Keratinocyte (primary cell): ENCODE measurements around the gene NFATC2. TPM values are rescaled to one million over a fixed set of nuclear protein-coding genes. Genes with fewer than 3 reads are reported as not detected.
A peak's percentile ranks its signal among the peaks of the same experiment; 100 is the strongest.

Experiments used
- DNase-seq: peaks from one replicate; pipeline ENCODE4 v3.0.0-alpha.2; 2011; ENCODE audit warnings: low read depth, missing footprints, low spot score
- FAIRE-seq: peaks from 2 replicates; lab custom pipeline; 2011; peaks lifted over from hg19 to GRCh38; lab: Jason Lieb, UNC
- H2AFZ ChIP-seq: 2 replicates; pipeline ENCODE4 v1.6.0; 2012; ENCODE audit warnings: low read length, control low read depth, inconsistent platforms; ENCODE audit not compliant: control insufficient read depth
- H3K27ac ChIP-seq: 2 replicates; pipeline ENCODE4 v1.5.1; 2011; ENCODE audit warnings: low read length; ENCODE audit not compliant: control insufficient read depth, insufficient read depth
- H3K27me3 ChIP-seq: 3 replicates; pipeline ENCODE4 v1.6.0; 2011; ENCODE audit warnings: low read length; ENCODE audit not compliant: control insufficient read depth, insufficient read depth; ENCODE audit errors: extremely low read depth
- H3K36me3 ChIP-seq, 2 experiments: 2 replicates in 1 of 2; 3 replicates in 1 of 2; pipeline ENCODE4 v1.5.1; 2011; ENCODE audit warnings: low read length in 2 of 2, mild to moderate bottlenecking in 1 of 2; ENCODE audit not compliant: control insufficient read depth in 2 of 2, insufficient read depth in 2 of 2; ENCODE audit errors: extremely low read depth in 1 of 2
- H3K4me1 ChIP-seq: 3 replicates; pipeline ENCODE4 v1.5.1; 2011; ENCODE audit warnings: low read length; ENCODE audit not compliant: control insufficient read depth, insufficient read depth; ENCODE audit errors: extremely low read depth
- H3K4me2 ChIP-seq: 3 replicates; pipeline ENCODE4 v1.6.0; 2011; ENCODE audit warnings: low read depth, low read length; ENCODE audit not compliant: control insufficient read depth, insufficient read depth; ENCODE audit errors: extremely low read depth
- H3K4me3 ChIP-seq, 3 experiments: fragments of 200-600 bp in 1 of 3; sonication (generic) in 1 of 3; 2 replicates in 2 of 3; 3 replicates in 1 of 3; pipeline ENCODE4 v1.5.1; 2011 to 2016; ENCODE audit warnings: low read length in 3 of 3, mild to moderate bottlenecking in 3 of 3, control low read depth in 2 of 3, inconsistent platforms in 1 of 3, low read depth in 1 of 3, mixed read lengths in 1 of 3, mixed run types in 1 of 3, moderate library complexity in 1 of 3; ENCODE audit not compliant: control insufficient read depth in 2 of 3, insufficient read depth in 2 of 3; ENCODE audit errors: extremely low read depth in 1 of 3
- H3K79me2 ChIP-seq: 2 replicates; pipeline ENCODE4 v1.6.0; 2012; ENCODE audit warnings: low read length; ENCODE audit not compliant: control insufficient read depth, insufficient read depth
- H3K9ac ChIP-seq: 3 replicates; pipeline ENCODE4 v1.6.0; 2011; ENCODE audit warnings: low read length; ENCODE audit not compliant: control insufficient read depth, insufficient read depth; ENCODE audit errors: extremely low read depth
- H3K9me1 ChIP-seq: 3 replicates; pipeline ENCODE4 v1.6.0; 2011; ENCODE audit warnings: low read length; ENCODE audit not compliant: control insufficient read depth, insufficient read depth; ENCODE audit errors: extremely low read depth
- H3K9me3 ChIP-seq: 2 replicates; pipeline ENCODE4 v1.5.1; 2012; ENCODE audit warnings: low read depth, low read length; ENCODE audit not compliant: control insufficient read depth
- H4K20me1 ChIP-seq: 3 replicates; pipeline ENCODE4 v1.6.0; 2011; ENCODE audit warnings: low read length; ENCODE audit not compliant: control insufficient read depth, insufficient read depth; ENCODE audit errors: extremely low read depth
- EZH2 ChIP-seq: IDR thresholded peaks from one replicate; pipeline ENCODE4 v1.6.1; 2012; ENCODE audit warnings: inconsistent platforms, mild to moderate bottlenecking, low read length, moderate library complexity
- dilution Hi-C: fragments of 300-500 bp; cut with MboI; formaldehyde crosslinking; loops from one replicate; pipeline ENCODE4 v1.7.0; 2020; ENCODE audit warnings: low sequenced_read_pairs; ENCODE audit not compliant: extremely low pct_ligation_motif_present
- polyA plus RNA-seq, 5 experiments: library from polyadenylated mRNA; depleted of rRNA in 3 of 5; stranded (reverse) in 3 of 5; stranded (forward) in 1 of 5; unstranded in 1 of 5; fragments of >200 nt; gene quantifications; 1 replicate in 1 of 5; 2 replicates in 3 of 5; 3 replicates in 1 of 5; pipeline versions ENCODE4 v1.2.1 to v1.2.3, GENCODE V29; 2011 to 2012; ENCODE audit warnings: missing spikeins in 2 of 5, low read depth in 1 of 5, low replicate concordance in 1 of 5
- TF ChIP-seq, protein P1 (sequence below), 3 experiments: IDR thresholded peaks in 1 of 3; conservative IDR thresholded peaks in 1 of 3; optimal IDR thresholded peaks in 1 of 3; 2 replicates in 2 of 3; 3 replicates in 1 of 3; pipeline versions ENCODE3 to v1.5.1; 2011; ENCODE audit warnings: low read length in 3 of 3, mild to moderate bottlenecking in 3 of 3, moderate library complexity in 2 of 3, control low read depth in 1 of 3, inconsistent platforms in 1 of 3; ENCODE audit not compliant: insufficient read depth in 2 of 3; ENCODE audit errors: extremely low read depth in 1 of 3

NFATC2 gene
- polyA plus RNA-seq, 1 donor (not counting 4 experiments of a cell fraction or from before 2014, with no cell fraction given) = 0.05 TPM

DNA sequence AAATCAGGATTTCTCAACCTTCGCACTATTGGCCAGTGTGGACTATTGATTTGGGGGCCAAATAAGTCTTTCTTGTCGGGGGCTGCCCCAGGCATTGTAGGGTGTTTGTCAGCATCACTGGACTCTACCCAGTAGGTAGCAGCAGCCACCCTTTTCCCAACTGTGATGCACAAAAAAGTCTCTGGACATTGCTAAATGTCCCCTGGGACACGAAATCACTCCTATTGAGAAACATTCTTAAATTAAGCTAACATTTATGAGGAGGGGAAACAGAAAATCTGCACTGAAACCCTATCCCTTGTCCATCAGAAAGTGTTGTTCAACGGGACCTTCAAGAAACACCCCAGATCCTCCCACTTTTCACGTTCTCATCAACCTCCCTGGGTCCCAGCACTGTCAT, 54.2 kb downstream of the NFATC2 start:
- no peak overlapping the region for H3K27ac ChIP-seq
- peaks cover 23% of the 10 kb centered on the region for H3K27me3 ChIP-seq

DNA sequence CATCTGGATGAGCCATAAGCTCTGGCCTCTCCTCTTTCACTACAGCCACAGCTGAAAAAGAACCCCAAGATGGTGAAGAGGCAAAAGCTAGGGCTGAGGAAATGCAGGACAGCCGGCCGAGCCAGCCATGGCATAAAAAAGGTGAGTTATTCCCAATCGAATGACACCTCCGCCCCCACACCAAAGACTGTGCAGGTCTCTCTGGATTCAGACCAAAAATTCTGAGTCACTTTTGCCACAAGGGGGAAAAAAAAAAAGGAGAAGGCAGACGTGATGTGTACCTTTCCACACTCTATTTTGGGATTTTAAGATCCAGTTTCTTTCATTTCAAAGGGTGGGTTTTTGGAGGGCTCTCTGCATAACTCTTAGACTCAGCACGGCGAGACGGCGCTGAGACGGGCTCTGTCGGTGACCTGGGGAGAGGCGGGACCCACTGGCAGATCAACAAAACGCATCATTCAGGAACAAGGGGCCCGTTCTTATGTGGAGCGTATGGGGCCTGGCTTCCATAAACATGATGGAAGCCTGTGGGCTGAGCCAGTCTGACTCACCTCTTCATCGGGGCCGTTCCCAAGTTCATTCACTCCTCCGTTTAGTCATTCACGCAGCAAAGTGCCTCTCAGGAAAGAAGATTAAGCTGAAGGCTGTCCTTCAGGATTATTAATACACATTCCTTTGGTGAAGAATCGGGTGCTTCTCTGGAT, 54.8 kb downstream of the NFATC2 start:
- Histone ChIP-seq H3K4me3 (peak overlapping the region; percentile 13 to 61 (median 61)), H3K36me3 (no peaks in the 10 kb centered on the region), H3K4me1 (peaks cover 14% of the 10 kb centered on the region), H2AFZ (peak overlapping the region; percentile 93), H3K27me3 (peaks cover 18% of the 10 kb centered on the region), H3K79me2 (no peaks in the 10 kb centered on the region), H3K27ac (peak overlapping the region; percentile 93), H3K9me1 (no peaks in the 10 kb centered on the region), H3K9ac (peak overlapping the region; percentile 84), H3K9me3 (no peaks in the 10 kb centered on the region), H4K20me1 (no peaks in the 10 kb centered on the region), H3K4me2 (peak overlapping the region; percentile 89)
- dilution Hi-C loops = no loop called here
- FAIRE-seq = peak; percentile 85
- peak; percentile 66 for DNase-seq
- TF ChIP-seq, protein P1, sequence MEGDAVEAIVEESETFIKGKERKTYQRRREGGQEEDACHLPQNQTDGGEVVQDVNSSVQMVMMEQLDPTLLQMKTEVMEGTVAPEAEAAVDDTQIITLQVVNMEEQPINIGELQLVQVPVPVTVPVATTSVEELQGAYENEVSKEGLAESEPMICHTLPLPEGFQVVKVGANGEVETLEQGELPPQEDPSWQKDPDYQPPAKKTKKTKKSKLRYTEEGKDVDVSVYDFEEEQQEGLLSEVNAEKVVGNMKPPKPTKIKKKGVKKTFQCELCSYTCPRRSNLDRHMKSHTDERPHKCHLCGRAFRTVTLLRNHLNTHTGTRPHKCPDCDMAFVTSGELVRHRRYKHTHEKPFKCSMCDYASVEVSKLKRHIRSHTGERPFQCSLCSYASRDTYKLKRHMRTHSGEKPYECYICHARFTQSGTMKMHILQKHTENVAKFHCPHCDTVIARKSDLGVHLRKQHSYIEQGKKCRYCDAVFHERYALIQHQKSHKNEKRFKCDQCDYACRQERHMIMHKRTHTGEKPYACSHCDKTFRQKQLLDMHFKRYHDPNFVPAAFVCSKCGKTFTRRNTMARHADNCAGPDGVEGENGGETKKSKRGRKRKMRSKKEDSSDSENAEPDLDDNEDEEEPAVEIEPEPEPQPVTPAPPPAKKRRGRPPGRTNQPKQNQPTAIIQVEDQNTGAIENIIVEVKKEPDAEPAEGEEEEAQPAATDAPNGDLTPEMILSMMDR (optimal IDR thresholded peaks at IDR 0.05 in 1 of 3, IDR thresholded peaks at IDR 0.05 in 1 of 3, conservative IDR thresholded peaks at IDR 0.05 in 1 of 3; ENCODE audit: extremely low read depth in 1 of 3, insufficient read depth in 2 of 3, low read length in 3 of 3) = no peak
- TF ChIP-seq EZH2 = no peak

More for the DNA sequence above, 54.2 kb downstream of the NFATC2 start:
- peak overlapping the region; percentile 89 for H3K4me2 ChIP-seq
- no peaks in the 10 kb centered on the region for H3K9me3 ChIP-seq
- H3K79me2 ChIP-seq = no peaks in the 10 kb centered on the region
- dilution Hi-C loops = no loop called here
- H3K4me1 ChIP-seq = peaks cover 14% of the 10 kb centered on the region
- peak overlapping the region in 1 of 3 experiments; percentile 61 for H3K4me3 ChIP-seq
- DNase-seq (no peak), FAIRE-seq (no peak)
- H3K9me1 ChIP-seq = no peaks in the 10 kb centered on the region
- TF ChIP-seq EZH2 = no peak
- TF ChIP-seq, protein P1 (optimal IDR thresholded peaks at IDR 0.05 in 1 of 3, IDR thresholded peaks at IDR 0.05 in 1 of 3, conservative IDR thresholded peaks at IDR 0.05 in 1 of 3; ENCODE audit: extremely low read depth in 1 of 3, insufficient read depth in 2 of 3, low read length in 3 of 3) = no peak
- H3K36me3 ChIP-seq = no peaks in the 10 kb centered on the region
- H4K20me1 ChIP-seq = no peaks in the 10 kb centered on the region
- H3K9ac ChIP-seq = no peak overlapping the region
- no peak overlapping the region for H2AFZ ChIP-seq
